Activated effector memory CD4-positive, alpha-beta T cell treated with anti-CD3 and anti-CD28 coated beads, Interleukin-2, amount 50 U/mL, for 16 hours (primary cell): ENCODE data around the gene LYPD8.

Source experiments
- DNase-seq: peaks from one replicate; pipeline ENCODE4 v3.0.0-alpha.2; 2020

LYPD8 gene

DNA sequence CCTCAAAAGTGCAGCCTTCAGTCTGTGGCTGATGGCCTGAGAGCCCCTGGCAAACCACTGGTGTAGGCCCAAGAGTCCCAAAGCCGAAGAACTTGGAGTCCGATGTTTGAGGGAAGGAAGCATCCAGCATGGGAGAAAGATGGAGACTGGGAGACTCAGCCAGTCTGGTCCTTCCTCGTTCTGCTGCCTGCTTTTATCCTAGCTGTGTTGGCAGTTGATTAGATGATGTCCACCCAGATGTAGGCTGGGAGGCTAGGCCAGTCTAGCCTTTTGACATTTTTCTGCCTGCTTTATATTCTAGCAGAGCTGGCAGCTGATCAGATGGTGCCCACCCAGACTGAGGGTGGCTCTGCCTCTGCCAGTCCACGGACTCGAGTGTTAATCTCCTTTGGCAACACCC is 1.1 kb upstream of the LYPD8 start:
- DNase-seq: no peak

DNA sequence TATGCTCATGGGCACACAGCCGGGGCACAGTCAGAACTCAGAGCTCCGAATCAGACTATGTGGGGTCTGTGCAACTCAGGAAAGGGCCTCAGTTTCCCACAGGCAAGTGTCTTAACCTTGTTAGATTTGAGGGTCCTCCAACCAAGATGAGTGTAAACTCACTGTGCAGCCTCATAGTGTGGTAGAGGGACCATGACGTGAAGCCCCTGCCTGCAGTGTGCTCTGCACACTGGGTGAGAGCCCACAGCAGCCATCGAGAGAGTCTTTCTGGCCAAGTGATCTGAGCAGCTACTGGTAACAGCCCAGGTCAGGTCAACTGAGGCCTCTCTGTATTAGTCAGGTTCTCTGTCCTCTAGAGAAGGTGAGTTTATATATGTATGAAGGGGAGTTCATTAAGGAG is 592 bp upstream of the LYPD8 start:
- no peak for DNase-seq

- no peak for DNase-seq
Measured at GRCh38 chr1:248753708-248754280, 1.8 kb downstream of the LYPD8 start.

GRCh38 chr1:248753029-248753594 is 2.4 kb downstream of the LYPD8 start:
- no peak for DNase-seq

GRCh38 chr1:248752161-248753028 is 3.2 kb downstream of the LYPD8 start:
- no peak for DNase-seq

- DNase-seq: no peak
Measured at GRCh38 chr1:248751635-248752034, 3.9 kb downstream of the LYPD8 start.

GRCh38 chr1:248751142-248751541 is 4.4 kb downstream of the LYPD8 start:
- no peak for DNase-seq

DNA sequence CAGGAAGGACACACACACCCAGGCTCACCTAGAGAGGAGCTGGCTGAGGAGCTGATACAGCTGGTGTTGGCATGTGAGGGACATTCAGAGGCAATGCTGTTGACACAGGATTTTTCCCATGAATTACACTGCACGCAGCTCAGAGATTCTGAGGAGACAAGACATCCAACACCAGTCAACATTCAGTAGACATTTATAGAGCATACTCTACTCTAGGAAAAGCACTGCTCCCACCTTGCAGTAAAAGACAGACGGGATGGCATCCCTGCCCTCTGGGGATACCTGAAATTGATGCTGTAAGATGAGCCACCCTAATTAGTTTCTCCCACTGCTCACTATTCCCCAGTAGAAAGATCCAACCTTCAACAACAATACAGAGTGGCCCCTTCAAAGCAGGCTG is 5.1 kb downstream of the LYPD8 start:
- no peak for DNase-seq

DNA sequence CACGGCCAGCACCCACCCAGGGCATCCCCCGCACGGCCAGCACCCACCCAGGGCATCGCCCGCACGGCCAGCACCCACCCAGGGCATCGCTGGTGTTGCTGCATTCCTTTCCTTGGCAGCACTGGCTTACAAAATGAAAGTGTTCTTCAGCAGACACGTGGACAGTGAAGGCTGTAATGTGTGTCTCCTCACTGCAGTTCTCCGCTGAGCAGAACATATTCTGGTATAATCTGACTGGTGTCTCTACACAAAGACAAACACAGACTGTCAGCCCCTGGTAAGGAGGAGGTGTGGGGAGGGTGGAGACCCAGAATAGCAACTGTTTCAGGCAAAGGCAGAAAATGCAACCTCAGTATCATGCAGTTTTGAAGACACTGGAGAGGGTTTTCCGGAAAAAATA is 7.3 kb downstream of the LYPD8 start:
- DNase-seq: no peak

- DNase-seq: no peak
Measured at GRCh38 chr1:248740876-248741275, 14.7 kb downstream of the LYPD8 start.

GRCh38 chr1:248739572-248740205 is 15.9 kb downstream of the LYPD8 start:
- no peak for DNase-seq

DNA sequence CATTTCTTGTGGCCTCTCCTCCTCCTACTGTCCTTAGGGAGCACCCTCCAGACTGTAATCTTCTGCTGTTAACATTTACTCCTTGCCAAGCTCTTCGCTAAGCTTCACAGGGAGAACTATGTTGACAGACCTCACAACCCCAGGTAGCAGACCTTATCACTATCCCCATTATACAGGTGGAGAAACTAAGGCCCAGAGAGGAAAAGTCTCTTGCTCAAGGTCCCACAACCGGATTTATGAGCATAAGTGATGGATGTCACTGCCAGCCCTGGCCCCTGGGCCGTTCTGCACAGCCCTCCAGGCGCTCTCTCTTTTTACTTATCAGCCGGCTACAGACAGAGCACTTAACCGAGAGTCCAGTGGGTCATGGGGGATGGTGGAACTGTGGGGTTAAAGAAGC is 18.1 kb downstream of the LYPD8 start:
- DNase-seq: no peak

GRCh38 chr1:248736977-248737376 is 18.6 kb downstream of the LYPD8 start:
- no peak for DNase-seq

- DNase-seq: no peak
Measured at GRCh38 chr1:248733566-248733965, 22.0 kb downstream of the LYPD8 start.

GRCh38 chr1:248730507-248731335 is 24.8 kb downstream of the LYPD8 start:
- DNase-seq: no peak

DNA sequence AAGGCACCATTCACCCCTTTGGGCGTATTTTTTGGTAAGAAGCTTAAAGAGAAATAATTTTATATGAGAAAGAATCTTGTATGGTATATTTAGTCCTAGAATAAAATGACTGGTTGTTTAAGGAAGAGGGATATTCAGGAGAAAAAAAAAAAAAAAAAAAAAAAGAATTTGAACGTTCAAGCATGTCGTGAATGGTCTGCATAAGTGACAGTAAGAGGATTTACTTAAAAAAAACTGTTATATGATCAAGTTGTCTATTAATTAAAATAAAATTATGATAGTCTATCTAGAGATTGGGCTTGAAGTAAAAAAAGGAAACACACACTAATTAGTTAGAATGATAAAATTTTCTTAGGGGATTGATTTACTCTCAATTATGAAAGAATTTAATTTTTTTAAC is 41.3 kb downstream of the LYPD8 start:
- DNase-seq: no peak

- no peak for DNase-seq
Measured at GRCh38 chr1:248710305-248710900, 45.2 kb downstream of the LYPD8 start.

DNA sequence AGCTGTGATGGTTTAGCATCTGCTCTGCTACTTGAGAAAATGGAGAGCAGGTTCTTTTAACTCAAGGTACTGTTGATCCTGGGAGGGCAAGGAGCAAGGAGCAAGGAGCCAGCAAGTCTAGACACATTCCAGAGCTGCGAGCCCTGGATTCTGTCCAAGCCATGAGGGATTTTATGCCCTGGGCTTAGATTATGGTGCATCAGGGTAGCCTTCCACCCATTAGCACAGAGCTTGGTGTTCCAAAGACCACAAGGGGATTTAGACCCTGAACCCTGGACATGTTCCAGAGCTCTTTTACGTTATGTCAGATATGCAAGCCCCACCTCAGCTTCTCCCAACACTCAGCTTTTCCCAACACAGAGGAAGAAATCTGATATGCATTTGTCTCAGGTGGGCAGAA is 51.0 kb downstream of the LYPD8 start:
- no peak for DNase-seq

DNA sequence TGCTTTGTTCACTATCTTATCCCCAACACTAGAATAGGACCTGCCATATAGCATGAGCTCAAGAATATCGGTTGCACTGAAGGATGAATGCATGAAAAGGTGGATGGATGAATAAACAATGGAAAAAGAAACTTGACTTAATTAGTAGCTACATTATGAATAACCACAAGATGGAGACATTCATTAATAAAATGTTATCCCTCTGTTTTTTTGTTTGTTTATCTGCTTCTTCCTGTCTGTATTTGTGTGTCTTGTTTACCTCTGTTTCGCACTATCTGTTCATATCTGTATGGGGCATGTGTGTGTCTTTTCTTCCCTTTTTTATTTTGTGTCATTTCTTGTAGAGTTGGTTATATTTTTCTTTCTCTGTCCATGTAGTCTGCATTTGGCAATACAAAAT is 51.9 kb downstream of the LYPD8 start:
- DNase-seq: no peak

DNA sequence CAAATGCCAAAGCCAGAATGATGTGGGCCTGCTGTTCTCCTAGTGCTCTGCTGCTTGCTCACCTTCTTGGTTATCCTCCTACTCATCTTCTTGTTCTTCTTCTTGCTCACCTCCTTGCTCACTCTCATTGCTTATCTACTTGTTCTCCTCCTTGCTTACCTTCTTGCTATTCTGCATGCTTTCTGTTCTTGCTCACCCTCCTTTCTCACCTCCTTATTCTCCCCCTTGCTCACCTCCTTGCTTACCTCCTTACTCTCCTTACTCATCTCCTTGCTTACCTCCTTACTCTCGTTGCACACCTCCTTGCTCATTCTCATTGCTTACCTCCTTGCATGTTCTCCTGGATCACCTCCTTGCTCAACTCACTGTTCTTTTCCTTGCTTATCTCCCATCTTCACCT is 52.8 kb downstream of the LYPD8 start, which contains the start of gene OR14I1:
Gene OR14I1, minus strand, starts transcription at position 53 of the 400 bp plus-strand sequence.
- DNase-seq: no peak

DNA sequence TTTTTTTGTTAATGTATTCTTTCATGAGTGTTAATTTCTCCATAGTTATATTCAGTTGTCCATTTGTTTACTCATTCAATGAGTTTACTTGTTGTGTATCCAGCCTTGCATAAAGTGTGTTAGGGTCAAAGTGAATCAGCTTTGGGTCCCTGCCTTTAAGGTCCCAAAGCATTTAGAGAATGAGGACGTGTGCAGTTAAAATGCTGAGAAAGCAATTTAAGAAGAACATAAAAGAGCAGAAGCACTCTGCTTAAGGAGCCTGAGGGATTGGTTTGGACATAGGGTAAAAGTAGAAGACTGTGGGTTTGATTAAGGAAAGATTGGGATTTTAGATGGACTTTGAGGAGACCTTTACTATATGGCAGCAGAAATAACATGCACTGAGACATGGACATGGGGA is 56.5 kb downstream of the LYPD8 start:
- no peak for DNase-seq

DNA sequence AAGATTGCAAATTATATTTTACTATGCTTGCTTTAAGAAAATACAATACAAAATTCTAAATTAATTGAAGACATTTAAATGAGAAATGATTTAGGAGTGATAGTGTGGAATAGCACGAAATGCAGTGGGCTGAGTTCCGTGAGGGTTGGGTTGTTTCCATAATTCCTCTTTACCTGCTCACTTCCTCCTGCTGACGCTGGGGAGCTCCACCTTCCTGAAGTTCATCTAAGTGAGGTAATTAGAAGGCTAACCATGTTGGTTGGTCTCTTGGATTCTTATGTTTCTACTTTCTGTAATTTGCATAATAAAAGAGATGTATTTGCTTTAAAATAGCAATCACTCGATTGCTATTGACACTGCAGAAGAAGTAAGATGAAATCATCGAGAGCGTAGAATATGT is 57.7 kb downstream of the LYPD8 start:
- DNase-seq: no peak
